Measurements from ENCODE around the gene VCAM1. TPM values are rescaled to one million over a fixed set of nuclear protein-coding genes. Genes with fewer than 3 reads are reported as not detected.

Gene VCAM1
- total RNA-seq, 1 donor: 382 TPM

DNA sequence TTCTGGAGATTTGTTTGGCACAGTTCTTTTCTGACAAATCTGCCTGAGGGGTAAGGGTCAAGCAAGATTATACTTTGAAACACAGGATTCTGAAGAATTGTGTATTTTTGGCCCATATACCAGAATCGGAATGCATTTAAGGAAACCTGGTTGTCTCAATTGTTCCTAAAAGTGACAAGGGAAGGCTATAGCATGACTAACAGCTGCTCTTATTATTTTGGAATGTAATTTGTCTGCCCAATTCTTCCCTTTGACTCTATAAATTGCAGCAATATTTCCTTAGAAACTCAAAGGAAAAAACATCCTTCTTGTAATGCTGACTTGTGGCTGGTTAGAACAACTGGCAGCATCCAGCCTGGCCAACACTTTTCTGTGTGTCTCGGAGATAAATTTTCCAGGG lies 15.8 kb upstream of the VCAM1 start:
- Histone ChIP-seq H3K4me3 (ENCODE audit: insufficient read depth, low read length) (no peak overlapping the region), H3K4me1 (ENCODE audit: insufficient read depth, low read length) (peaks cover 49% of the 10 kb centered on the region), H2AFZ (ENCODE audit: low read length) (no peak overlapping the region), H3K79me2 (ENCODE audit: insufficient read depth, low read length) (no peaks in the 10 kb centered on the region), H3K4me2 (ENCODE audit: insufficient read depth, low read length) (no peak overlapping the region), H3K27me3 (ENCODE audit: insufficient read depth, low read length) (no peaks in the 10 kb centered on the region), H3K36me3 (ENCODE audit: insufficient read depth, low read length) (no peaks in the 10 kb centered on the region), H4K20me1 (ENCODE audit: insufficient read depth, low read length) (no peaks in the 10 kb centered on the region), H3K9me3 (ENCODE audit: low read depth, low read length) (no peaks in the 10 kb centered on the region), H3K27ac (ENCODE audit: low read depth, low read length) (peak overlapping the region; percentile 30)
- TF ChIP-seq, protein P1, sequence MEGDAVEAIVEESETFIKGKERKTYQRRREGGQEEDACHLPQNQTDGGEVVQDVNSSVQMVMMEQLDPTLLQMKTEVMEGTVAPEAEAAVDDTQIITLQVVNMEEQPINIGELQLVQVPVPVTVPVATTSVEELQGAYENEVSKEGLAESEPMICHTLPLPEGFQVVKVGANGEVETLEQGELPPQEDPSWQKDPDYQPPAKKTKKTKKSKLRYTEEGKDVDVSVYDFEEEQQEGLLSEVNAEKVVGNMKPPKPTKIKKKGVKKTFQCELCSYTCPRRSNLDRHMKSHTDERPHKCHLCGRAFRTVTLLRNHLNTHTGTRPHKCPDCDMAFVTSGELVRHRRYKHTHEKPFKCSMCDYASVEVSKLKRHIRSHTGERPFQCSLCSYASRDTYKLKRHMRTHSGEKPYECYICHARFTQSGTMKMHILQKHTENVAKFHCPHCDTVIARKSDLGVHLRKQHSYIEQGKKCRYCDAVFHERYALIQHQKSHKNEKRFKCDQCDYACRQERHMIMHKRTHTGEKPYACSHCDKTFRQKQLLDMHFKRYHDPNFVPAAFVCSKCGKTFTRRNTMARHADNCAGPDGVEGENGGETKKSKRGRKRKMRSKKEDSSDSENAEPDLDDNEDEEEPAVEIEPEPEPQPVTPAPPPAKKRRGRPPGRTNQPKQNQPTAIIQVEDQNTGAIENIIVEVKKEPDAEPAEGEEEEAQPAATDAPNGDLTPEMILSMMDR (IDR thresholded peaks at IDR 0.05; ENCODE audit: extremely low read depth, low read depth, low read length): no peak
- no peak for DNase-seq (ENCODE audit: insufficient read length, low spot score, missing footprints)

DNA sequence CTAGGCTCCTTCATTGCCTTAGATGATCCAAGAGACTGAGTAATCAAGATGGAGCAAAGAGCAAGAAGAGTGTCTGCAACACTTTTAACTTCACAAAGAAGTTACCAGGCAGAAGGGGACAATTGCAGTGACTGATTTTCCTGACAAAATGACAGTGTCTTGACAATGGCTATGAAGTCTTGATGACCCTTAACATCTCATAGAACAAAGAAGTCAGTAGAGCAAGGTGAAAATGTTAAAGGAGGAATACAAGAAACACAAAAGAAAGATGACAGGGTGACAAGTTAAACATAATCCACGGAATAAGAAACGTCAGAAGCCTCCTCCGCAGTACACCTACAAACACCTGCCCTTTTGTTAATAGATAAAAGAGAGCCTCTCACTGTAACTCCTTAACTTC lies 15.1 kb upstream of the VCAM1 start:
- Histone ChIP-seq H4K20me1 (ENCODE audit: insufficient read depth, low read length) (no peaks in the 10 kb centered on the region), H3K4me2 (ENCODE audit: insufficient read depth, low read length) (no peak overlapping the region), H3K27ac (ENCODE audit: low read depth, low read length) (no peak overlapping the region), H3K4me3 (ENCODE audit: insufficient read depth, low read length) (no peak overlapping the region), H3K79me2 (ENCODE audit: insufficient read depth, low read length) (no peaks in the 10 kb centered on the region), H2AFZ (ENCODE audit: low read length) (no peak overlapping the region), H3K36me3 (ENCODE audit: insufficient read depth, low read length) (no peaks in the 10 kb centered on the region), H3K9me3 (ENCODE audit: low read depth, low read length) (no peaks in the 10 kb centered on the region), H3K27me3 (ENCODE audit: insufficient read depth, low read length) (no peaks in the 10 kb centered on the region), H3K4me1 (ENCODE audit: insufficient read depth, low read length) (peaks cover 55% of the 10 kb centered on the region)
- TF ChIP-seq, protein P1 (IDR thresholded peaks at IDR 0.05; ENCODE audit: extremely low read depth, low read depth, low read length): no peak
- DNase-seq (ENCODE audit: insufficient read length, low spot score, missing footprints): no peak

DNA sequence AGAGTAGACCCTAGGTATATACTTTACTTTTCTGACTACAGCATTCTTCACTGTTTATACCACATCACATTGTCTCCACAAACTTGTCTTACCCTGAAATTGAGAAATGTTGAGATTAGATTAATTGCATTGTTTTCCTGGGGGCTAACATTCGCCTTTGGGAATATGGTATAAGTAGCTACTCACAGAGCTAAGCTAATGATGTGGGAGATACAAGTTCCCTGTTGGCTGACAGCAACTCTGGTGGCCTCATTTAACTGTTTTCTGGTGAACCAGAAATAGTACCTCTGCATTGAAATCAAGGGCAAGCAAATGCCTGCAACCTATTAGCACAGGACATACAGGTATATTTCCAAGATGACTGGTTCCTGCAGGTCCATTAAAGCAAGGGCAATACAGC lies 13.2 kb upstream of the VCAM1 start:
- Histone ChIP-seq H3K27ac (ENCODE audit: low read depth, low read length) (no peak overlapping the region), H4K20me1 (ENCODE audit: insufficient read depth, low read length) (no peaks in the 10 kb centered on the region), H3K4me3 (ENCODE audit: insufficient read depth, low read length) (no peak overlapping the region), H3K9me3 (ENCODE audit: low read depth, low read length) (no peaks in the 10 kb centered on the region), H3K36me3 (ENCODE audit: insufficient read depth, low read length) (no peaks in the 10 kb centered on the region), H3K4me2 (ENCODE audit: insufficient read depth, low read length) (no peak overlapping the region), H3K27me3 (ENCODE audit: insufficient read depth, low read length) (no peaks in the 10 kb centered on the region), H2AFZ (ENCODE audit: low read length) (no peak overlapping the region), H3K4me1 (ENCODE audit: insufficient read depth, low read length) (peaks cover 47% of the 10 kb centered on the region), H3K79me2 (ENCODE audit: insufficient read depth, low read length) (no peaks in the 10 kb centered on the region)
- DNase-seq (ENCODE audit: insufficient read length, low spot score, missing footprints): no peak
- TF ChIP-seq, protein P1 (IDR thresholded peaks at IDR 0.05; ENCODE audit: extremely low read depth, low read depth, low read length): no peak

DNA sequence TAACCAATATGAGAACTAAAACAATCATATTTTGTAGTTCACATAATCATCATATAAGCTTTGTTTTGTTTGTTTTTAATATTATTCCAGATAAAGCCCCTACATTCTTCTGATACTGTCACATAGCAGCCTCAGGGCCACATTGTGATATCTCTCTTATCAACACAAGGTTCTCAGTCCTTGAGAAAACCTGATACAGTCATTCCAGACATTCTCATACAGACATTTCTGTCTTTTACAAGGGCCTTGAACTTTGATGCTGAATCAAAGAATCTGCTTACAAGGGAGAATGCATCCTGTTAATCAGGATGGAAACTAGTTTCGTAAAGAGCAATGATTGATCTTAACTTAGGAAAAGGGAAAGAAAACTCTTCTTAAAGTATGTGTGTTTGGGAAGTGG lies 12.7 kb upstream of the VCAM1 start:
- Histone ChIP-seq H3K27me3 (ENCODE audit: insufficient read depth, low read length) (no peaks in the 10 kb centered on the region), H3K4me1 (ENCODE audit: insufficient read depth, low read length) (peaks cover 49% of the 10 kb centered on the region), H3K9me3 (ENCODE audit: low read depth, low read length) (no peaks in the 10 kb centered on the region), H3K36me3 (ENCODE audit: insufficient read depth, low read length) (no peaks in the 10 kb centered on the region), H2AFZ (ENCODE audit: low read length) (peak overlapping the region; percentile 20), H3K27ac (ENCODE audit: low read depth, low read length) (no peak overlapping the region), H3K4me3 (ENCODE audit: insufficient read depth, low read length) (no peak overlapping the region), H4K20me1 (ENCODE audit: insufficient read depth, low read length) (no peaks in the 10 kb centered on the region), H3K4me2 (ENCODE audit: insufficient read depth, low read length) (no peak overlapping the region), H3K79me2 (ENCODE audit: insufficient read depth, low read length) (no peaks in the 10 kb centered on the region)
- DNase-seq (ENCODE audit: insufficient read length, low spot score, missing footprints): no peak
- TF ChIP-seq, protein P1 (IDR thresholded peaks at IDR 0.05; ENCODE audit: extremely low read depth, low read depth, low read length): no peak
